Nephron progenitor cell (in vitro differentiated cells): ENCODE data around the gene NPPB.

Experiments
- DNase-seq: peaks from one replicate; pipeline ENCODE4 v3.0.0; 2021
- H3K27ac Mint-ChIP-seq: 2 replicates; pipeline ENCODE4 v1.8.0; 2021; ENCODE audit warnings: mild to moderate bottlenecking, moderate library complexity, mixed read lengths
- H3K27me3 Mint-ChIP-seq: 2 replicates; pipeline ENCODE4 v1.8.0; 2021; ENCODE audit warnings: mild to moderate bottlenecking, low read depth, mixed read lengths; ENCODE audit not compliant: poor library complexity
- H3K36me3 Mint-ChIP-seq: 2 replicates; pipeline ENCODE4 v1.8.0; 2021; ENCODE audit warnings: low read depth, mixed read lengths
- H3K4me1 Mint-ChIP-seq: 2 replicates; pipeline ENCODE4 v1.8.0; 2021; ENCODE audit warnings: mixed read lengths
- H3K4me3 Mint-ChIP-seq: 2 replicates; pipeline ENCODE4 v1.8.0; 2021; ENCODE audit warnings: mild to moderate bottlenecking, moderate library complexity, mixed read lengths
- H3K9me3 Mint-ChIP-seq: 2 replicates; pipeline ENCODE4 v1.8.0; 2021; ENCODE audit warnings: mild to moderate bottlenecking, moderate library complexity, mixed read lengths
- TF ChIP-seq, protein P1 (sequence below): fragments of 200-600 bp; sonication (generic); IDR thresholded peaks from 2 replicates; pipeline ENCODE4 v1.5.0; 2021; ENCODE audit warnings: antibody characterized with exemption

NPPB gene

DNA sequence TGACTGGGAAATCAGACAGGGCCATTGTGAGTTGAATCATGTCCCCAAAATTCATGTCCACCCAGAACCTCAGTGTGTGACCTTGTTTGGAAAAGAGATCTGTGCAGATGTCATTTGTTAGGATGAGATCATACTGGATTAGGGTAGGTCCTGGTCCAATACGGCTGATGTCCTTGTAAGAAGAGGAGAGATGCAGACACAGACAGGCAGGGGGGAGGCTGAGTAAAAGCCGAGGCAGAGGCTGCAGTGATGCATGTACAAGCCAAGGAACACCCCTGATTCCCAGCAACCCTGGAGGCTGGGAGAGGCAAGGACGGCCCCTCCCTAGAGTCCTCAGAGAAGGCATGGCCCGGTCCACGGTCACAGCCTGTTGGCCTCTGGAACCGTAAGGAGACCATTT, 15.9 kb upstream of the NPPB start:
- Mint-ChIP-seq H3K4me3 (no peak overlapping the region), H3K4me1 (peaks cover 38% of the 10 kb centered on the region), H3K9me3 (no peaks in the 10 kb centered on the region), H3K27me3 (peaks cover 15% of the 10 kb centered on the region), H3K36me3 (no peaks in the 10 kb centered on the region), H3K27ac (no peak overlapping the region)
- no peak for DNase-seq
- TF ChIP-seq, protein P1, sequence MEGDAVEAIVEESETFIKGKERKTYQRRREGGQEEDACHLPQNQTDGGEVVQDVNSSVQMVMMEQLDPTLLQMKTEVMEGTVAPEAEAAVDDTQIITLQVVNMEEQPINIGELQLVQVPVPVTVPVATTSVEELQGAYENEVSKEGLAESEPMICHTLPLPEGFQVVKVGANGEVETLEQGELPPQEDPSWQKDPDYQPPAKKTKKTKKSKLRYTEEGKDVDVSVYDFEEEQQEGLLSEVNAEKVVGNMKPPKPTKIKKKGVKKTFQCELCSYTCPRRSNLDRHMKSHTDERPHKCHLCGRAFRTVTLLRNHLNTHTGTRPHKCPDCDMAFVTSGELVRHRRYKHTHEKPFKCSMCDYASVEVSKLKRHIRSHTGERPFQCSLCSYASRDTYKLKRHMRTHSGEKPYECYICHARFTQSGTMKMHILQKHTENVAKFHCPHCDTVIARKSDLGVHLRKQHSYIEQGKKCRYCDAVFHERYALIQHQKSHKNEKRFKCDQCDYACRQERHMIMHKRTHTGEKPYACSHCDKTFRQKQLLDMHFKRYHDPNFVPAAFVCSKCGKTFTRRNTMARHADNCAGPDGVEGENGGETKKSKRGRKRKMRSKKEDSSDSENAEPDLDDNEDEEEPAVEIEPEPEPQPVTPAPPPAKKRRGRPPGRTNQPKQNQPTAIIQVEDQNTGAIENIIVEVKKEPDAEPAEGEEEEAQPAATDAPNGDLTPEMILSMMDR, result no peak

DNA sequence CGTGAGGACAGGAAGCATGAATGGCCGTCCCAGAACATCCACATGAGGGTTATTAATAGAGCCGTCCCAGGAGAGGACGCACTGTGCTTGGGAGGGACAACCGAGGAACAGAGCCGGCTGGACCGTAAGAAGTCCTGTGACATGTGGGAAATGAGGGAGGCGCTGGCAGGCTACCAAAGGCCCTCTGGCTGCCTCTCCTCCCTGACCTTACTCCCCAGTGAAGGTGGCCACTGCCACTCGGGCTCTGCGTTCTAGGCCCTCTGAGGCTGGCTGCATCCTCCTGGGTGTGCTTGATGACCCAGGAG, 15.5 kb upstream of the NPPB start:
- H3K27ac Mint-ChIP-seq, result no peak overlapping the region
- H3K4me1 Mint-ChIP-seq, result peaks cover 36% of the 10 kb centered on the region
- H3K36me3 Mint-ChIP-seq, result no peaks in the 10 kb centered on the region
- H3K27me3 Mint-ChIP-seq, result peaks cover 19% of the 10 kb centered on the region
- H3K9me3 Mint-ChIP-seq, result no peaks in the 10 kb centered on the region
- no peak for DNase-seq
- TF ChIP-seq, protein P1, result no peak
- no peak overlapping the region for H3K4me3 Mint-ChIP-seq

GRCh38 chr1:11873395-11874257, 14.9 kb upstream of the NPPB start:
- DNase-seq, result no peak
- H3K4me1 Mint-ChIP-seq, result peaks cover 33% of the 10 kb centered on the region
- no peaks in the 10 kb centered on the region for H3K9me3 Mint-ChIP-seq
- no peak overlapping the region for H3K27ac Mint-ChIP-seq
- H3K36me3 Mint-ChIP-seq, result no peaks in the 10 kb centered on the region
- TF ChIP-seq, protein P1, result no peak
- H3K4me3 Mint-ChIP-seq, result no peak overlapping the region
- H3K27me3 Mint-ChIP-seq, result peaks cover 22% of the 10 kb centered on the region

DNA sequence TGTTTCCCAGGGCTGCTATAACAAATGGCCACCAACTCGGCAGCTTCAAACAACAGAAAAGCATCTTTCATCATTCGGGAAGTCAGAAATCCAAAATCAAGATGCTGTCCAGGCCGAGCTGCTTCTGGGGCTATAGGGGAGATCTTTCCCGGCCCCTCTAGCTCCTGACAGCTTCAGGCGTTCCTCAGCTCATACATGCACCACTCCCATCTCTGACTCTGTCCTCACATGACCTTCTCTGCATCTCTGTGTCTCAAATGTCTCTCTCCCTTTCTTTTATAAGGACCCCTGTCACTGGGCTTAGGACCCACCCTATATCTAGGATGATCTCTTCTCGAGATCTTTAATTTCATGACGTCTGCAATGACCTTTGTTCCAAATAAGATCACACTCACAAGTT, 13.8 kb upstream of the NPPB start:
- Mint-ChIP-seq H3K27ac (no peak overlapping the region), H3K36me3 (no peaks in the 10 kb centered on the region), H3K27me3 (peaks cover 30% of the 10 kb centered on the region), H3K4me1 (peaks cover 33% of the 10 kb centered on the region), H3K9me3 (no peaks in the 10 kb centered on the region), H3K4me3 (no peak overlapping the region)
- TF ChIP-seq, protein P1, result no peak
- no peak for DNase-seq

- Mint-ChIP-seq H3K4me1 (peaks cover 32% of the 10 kb centered on the region), H3K27ac (peak overlapping the region; percentile 39), H3K36me3 (no peaks in the 10 kb centered on the region), H3K9me3 (no peaks in the 10 kb centered on the region), H3K27me3 (peaks cover 41% of the 10 kb centered on the region), H3K4me3 (no peak overlapping the region)
- no peak for DNase-seq
- TF ChIP-seq, protein P1, result no peak
These were observed 11.0 kb upstream of the NPPB start for GRCh38 chr1:11869650-11870207.

GRCh38 chr1:11869104-11869503, 10.4 kb upstream of the NPPB start:
- Mint-ChIP-seq H3K4me1 (peaks cover 26% of the 10 kb centered on the region), H3K4me3 (no peak overlapping the region), H3K9me3 (no peaks in the 10 kb centered on the region), H3K27me3 (peaks cover 44% of the 10 kb centered on the region), H3K36me3 (no peaks in the 10 kb centered on the region), H3K27ac (no peak overlapping the region)
- TF ChIP-seq, protein P1, result no peak
- no peak for DNase-seq
